T47D (cell line): ENCODE measurements around the gene GSAP.

ENCODE experiments used
- DNase-seq, 2 experiments: peaks; one replicate each; pipeline versions ENCODE4 v3.0.0 to v3.0.0-alpha.2; 2011 to 2012; ENCODE audit warnings: low read depth in 1 of 2, low spot score in 1 of 2
- JUND ChIP-seq: IDR thresholded peaks from 2 replicates; pipeline ENCODE4 v1.6.1; 2012; ENCODE audit warnings: low read depth
- in situ Hi-C: cut with HindIII; loops from 2 replicates; pipeline ENCODE4 v1.10.0; 2016; ENCODE audit warnings: low sequenced_read_pairs, low pct_unique_long_range_greater_than_20kb

Gene GSAP

GRCh38 chr7:77393261-77393660 is 22.9 kb downstream of the GSAP start:
- no peak for DNase-seq
- TF ChIP-seq JUND, result no peak
- in situ Hi-C loops, result no loop called here

GRCh38 chr7:77391230-77391629 is 24.9 kb downstream of the GSAP start:
- TF ChIP-seq JUND, result no peak
- no peak for DNase-seq
- in situ Hi-C loops, result no loop called here

- no peak for TF ChIP-seq JUND
- in situ Hi-C loops, result no loop called here
- peak in 1 of 2 experiments; percentile 47 for DNase-seq
Observed at GRCh38 chr7:77388055-77388641, 28.0 kb downstream of the GSAP start.

- in situ Hi-C loops, result no loop called here
- no peak for DNase-seq
- no peak for TF ChIP-seq JUND
Observed at GRCh38 chr7:77386165-77386822, 29.9 kb downstream of the GSAP start.

GRCh38 chr7:77383333-77383740 is 32.8 kb downstream of the GSAP start:
- no peak for TF ChIP-seq JUND
- in situ Hi-C loops, result no loop called here
- no peak for DNase-seq

GRCh38 chr7:77382532-77382931 is 33.6 kb downstream of the GSAP start:
- no peak for DNase-seq
- TF ChIP-seq JUND, result no peak
- in situ Hi-C loops, result no loop called here

GRCh38 chr7:77378584-77378983 is 37.6 kb downstream of the GSAP start:
- in situ Hi-C loops, result no loop called here
- DNase-seq, result no peak
- no peak for TF ChIP-seq JUND

GRCh38 chr7:77370606-77371005 is 45.5 kb downstream of the GSAP start:
- in situ Hi-C loops, result no loop called here
- TF ChIP-seq JUND, result no peak
- DNase-seq, result no peak

GRCh38 chr7:77368974-77369373 is 47.2 kb downstream of the GSAP start:
- no peak for TF ChIP-seq JUND
- in situ Hi-C loops, result no loop called here
- peak in 1 of 2 experiments; percentile 42 for DNase-seq

- TF ChIP-seq JUND, result no peak
- in situ Hi-C loops, result no loop called here
- DNase-seq, result no peak
Observed at GRCh38 chr7:77367976-77368375, 48.2 kb downstream of the GSAP start.

GRCh38 chr7:77362905-77363304 is 53.2 kb downstream of the GSAP start:
- in situ Hi-C loops, result no loop called here
- DNase-seq, result no peak
- TF ChIP-seq JUND, result no peak

GRCh38 chr7:77360969-77361368 is 55.2 kb downstream of the GSAP start:
- no peak for DNase-seq
- no peak for TF ChIP-seq JUND
- in situ Hi-C loops, result no loop called here

- no peak for DNase-seq
- TF ChIP-seq JUND, result no peak
- in situ Hi-C loops, result no loop called here
Observed at GRCh38 chr7:77360104-77360503, 56.0 kb downstream of the GSAP start.

- no peak for TF ChIP-seq JUND
- DNase-seq, result no peak
- in situ Hi-C loops, result no loop called here
Observed at GRCh38 chr7:77359599-77359998, 56.5 kb downstream of the GSAP start.
